ENCODE data around the gene DSTYK.

- no peak for TF ChIP-seq CTCF (IDR thresholded peaks at IDR 0.05)
- TF ChIP-seq POLR2A (IDR thresholded peaks at IDR 0.05), result no peak
Measured at GRCh38 chr1:205188596-205188995, 22.9 kb downstream of the DSTYK start.
